IPS-18c (cell line): ENCODE measurements around the gene GPLD1.
"Not testable (repeated sequence)": the region's sequence is repeated elsewhere in the genome, so short reads cannot be mapped to it uniquely, and the experiment has no call there.

ENCODE experiments used
- H3K4me3 ChIP-seq: 2 replicates; pipeline ENCODE4 v1.7.0; 2013; ENCODE audit warnings: low read depth, mild to moderate bottlenecking, low read length, moderate library complexity; ENCODE audit not compliant: insufficient read depth
- H3K9me3 ChIP-seq: one replicate; pipeline ENCODE4 v1.6.1; 2013; ENCODE audit warnings: mild to moderate bottlenecking, low read length, moderate library complexity; ENCODE audit not compliant: control insufficient read depth, insufficient read depth

The GPLD1 gene

DNA sequence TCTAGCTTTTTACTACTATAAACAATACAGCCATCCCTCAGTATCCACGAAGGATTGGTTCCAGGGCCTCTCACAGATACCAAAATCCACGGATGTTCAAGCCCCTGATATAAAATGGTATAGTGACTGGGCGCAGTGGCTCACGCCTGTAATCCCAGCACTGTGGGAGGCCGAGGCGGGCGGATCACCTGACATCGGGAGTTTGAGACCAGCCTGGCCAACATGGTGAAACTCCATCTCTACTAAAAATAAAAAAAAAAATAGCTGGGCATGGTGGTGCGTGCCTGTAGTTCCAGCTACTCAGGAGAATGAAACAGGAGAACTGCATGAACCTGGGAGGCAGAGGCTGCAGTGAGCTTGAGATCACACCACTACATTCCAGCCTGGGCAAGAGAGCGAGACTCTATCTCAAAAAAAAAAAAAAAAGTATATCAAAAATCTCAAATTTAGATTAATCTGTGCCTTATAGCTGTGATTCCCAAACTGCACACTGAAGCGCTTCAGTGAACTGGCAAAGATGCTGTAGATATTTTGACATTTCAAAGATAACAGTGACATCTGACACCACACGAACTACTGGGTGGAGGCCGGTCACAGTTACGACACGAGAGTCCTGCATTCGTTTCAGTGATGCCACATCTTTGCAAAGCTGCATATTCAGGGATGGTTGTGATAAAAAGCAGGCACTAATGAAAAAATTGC is 48.3 kb downstream of the GPLD1 start:
- no peaks in the 10 kb centered on the region for H3K9me3 ChIP-seq
- no peak overlapping the region for H3K4me3 ChIP-seq

DNA sequence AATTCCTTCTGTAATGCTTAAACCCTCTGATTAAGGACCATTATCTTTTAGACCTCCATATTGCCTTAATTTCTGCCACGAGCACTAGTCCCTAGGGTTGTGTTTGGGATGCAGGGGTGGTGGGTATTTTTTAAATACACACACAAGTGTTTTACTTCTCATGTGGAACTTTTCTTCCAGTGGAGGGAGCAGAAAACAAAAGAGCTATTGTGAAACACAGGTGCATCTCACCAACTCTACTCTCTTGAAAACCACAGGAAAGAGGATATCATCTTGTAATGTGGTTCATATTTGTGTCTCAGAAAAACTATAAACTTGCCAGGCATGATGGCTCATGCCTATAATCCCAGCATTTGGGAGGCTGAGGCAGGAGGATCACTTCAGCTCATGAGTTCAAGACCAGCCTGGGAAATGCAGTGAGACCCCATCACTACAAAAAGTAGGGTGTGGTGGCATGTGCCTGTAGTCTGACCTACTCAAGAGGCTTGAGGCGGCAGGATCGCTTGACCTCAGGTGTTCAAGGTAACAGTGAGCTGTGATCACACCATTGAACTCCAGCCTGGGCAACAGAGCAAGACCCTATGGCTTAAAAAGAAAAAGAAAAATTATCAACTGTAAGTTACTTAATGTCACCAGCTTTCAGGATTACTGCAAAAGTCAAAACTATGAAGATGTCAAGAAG is 49.4 kb downstream of the GPLD1 start:
- Histone ChIP-seq H3K4me3 (no peak overlapping the region), H3K9me3 (no peaks in the 10 kb centered on the region)

DNA sequence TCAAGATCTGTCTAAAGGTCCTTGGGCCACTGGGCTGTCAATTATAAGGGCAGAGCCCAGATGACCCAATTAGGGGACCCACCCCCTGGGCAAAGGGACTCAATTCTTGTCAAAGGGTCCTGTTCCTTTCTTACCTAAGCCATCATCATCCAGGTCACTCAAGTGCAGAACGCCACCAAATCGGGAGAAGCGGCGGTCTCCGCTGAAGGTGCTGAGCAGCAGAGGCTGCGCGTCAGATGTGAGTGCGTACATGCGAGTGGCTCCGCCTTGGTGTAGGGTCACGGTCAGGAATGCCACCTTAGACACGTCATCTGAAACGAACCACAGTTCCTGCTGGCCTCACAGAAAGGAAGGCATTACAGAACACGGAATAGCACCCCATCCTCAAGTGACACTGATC is 52.4 kb downstream of the GPLD1 start:
- H3K9me3 ChIP-seq, result no peaks in the 10 kb centered on the region

DNA sequence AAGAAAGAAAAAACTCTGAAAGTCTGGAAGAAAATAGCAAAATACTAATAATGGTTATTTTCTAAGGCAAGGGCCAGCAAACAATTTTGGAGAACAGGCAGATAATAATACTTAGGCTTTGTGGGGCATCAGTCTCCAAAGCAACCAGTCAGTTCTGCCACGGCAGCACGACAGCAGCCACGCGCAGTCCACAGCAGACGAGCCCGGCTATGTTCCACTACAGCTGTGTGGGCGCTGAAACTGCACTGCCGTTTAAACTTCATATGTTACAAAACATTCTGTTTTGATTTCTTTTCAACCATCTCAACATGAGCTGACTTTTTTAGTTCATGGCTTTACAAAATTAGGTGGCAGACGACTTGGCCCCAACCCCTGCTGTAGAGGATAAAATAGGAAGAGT is 56.8 kb downstream of the GPLD1 start:
- no peak overlapping the region for H3K4me3 ChIP-seq
- H3K9me3 ChIP-seq, result no peaks in the 10 kb centered on the region

More for the DNA sequence above, 52.4 kb downstream of the GPLD1 start:
- no peak overlapping the region for H3K4me3 ChIP-seq

DNA sequence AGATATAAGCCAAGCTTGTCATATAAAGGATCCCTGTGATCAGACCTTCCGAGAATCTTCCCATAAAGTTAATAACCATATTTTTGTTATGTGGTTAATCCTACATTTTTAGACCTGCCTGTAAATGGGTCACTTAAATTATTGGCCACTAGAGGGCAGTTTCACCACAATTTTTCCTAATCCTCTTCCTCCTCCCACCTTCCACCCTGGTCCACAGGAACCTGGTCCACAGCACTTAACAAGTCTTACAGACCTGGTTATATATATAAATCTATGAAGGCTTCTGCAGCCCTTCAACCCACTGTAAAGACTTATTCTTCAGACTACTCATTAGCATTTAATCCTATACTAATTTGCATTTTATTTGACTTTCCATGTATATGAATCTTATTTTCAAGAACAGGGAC is 58.3 kb downstream of the GPLD1 start:
- Histone ChIP-seq H3K4me3 (no peak overlapping the region), H3K9me3 (no peaks in the 10 kb centered on the region)

DNA sequence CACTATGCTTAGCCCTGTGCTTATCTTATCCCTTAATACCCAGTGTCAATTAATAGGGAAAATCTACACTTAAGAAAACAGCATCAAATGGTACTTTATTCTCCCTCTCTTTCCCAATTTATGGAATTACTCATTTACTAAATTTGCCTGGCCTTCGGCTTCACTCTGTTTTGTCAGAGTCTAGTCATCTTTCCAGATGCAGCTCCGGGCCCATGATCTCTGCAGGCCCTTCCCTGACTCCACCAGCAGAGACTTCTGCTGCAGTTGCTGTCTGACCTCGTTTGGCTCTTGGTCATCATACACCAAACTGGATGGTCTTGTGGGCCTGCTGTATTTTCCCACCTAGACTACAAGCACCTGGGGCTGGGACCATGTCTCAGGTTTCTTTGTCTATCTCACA is 59.3 kb downstream of the GPLD1 start:
- H3K9me3 ChIP-seq, result no peaks in the 10 kb centered on the region
- no peak overlapping the region for H3K4me3 ChIP-seq

DNA sequence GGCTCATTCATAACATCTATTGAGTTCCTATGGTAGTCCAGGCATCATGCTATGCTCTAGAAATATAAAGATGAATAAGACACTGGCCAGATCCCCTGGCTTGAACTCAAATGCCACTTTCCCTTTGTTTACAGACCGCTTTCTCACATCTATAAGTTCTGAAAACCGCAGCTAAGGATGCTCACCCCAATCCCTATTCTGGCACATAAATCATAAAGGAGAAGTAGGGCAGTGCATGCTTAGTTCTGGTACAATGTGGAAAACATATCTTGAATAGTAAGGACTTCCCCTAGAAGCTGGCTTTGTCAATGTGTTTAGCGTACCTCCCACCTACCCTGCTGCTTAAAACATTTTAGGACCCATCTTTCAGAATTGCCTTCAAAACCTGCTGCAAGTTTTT is 60.2 kb downstream of the GPLD1 start:
- no peaks in the 10 kb centered on the region for H3K9me3 ChIP-seq
- no peak overlapping the region for H3K4me3 ChIP-seq

DNA sequence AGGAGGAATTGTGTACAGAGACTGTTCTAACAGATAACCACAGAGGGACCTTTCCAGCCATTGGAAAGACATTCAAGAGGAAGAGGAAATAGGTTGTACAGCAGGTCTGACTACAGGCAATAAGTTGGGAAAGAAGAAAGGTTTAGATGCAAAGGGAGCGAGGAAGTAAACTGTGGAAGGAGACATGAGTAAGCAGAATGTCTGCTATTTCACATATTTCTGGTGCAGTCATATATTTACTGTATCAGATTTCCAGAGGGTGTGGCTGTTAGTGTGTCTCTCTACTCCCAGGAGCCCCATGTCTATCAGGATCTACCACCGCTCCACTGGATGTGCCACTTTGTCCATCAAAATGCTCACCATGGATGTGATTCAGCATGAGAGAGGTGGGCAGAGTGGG is 60.8 kb downstream of the GPLD1 start:
- H3K9me3 ChIP-seq, result no peaks in the 10 kb centered on the region

DNA sequence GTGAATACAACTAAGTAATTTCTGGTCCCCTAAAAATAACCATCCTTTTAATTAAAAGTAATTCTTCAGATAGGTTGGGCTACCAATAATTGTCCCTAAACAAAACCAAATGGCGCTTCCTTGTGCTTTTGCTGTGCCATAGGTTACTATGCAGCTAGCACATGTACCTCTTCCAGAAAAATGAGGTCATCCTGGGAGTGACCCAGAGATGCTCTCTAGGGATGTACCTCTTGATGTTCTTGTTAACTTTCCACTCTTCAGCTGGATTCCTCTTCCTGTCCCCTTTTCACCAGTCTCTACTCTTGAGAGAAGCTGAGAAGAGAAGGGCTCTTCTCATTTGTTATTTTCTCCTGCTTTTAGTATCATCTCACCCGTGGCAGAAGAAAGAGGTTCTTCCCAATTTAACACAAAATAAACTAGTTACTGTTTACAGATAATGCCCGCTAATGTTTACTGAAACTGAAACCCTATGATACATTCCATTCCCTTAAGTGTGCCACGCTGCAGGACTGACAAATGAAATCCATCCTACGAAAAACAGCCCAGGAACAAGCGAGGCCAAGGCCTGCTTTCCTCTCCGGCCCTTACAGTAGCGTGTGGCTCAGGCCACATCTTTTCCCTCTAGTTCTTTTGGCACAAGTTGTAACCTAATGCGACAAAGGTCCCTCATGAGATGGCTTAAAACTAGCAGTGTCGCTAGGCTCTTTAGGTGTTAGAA is 62.5 kb downstream of the GPLD1 start:
- H3K9me3 ChIP-seq, result no peaks in the 10 kb centered on the region
- no peak overlapping the region for H3K4me3 ChIP-seq

More for the DNA sequence above, 60.8 kb downstream of the GPLD1 start:
- H3K4me3 ChIP-seq, result no peak overlapping the region

DNA sequence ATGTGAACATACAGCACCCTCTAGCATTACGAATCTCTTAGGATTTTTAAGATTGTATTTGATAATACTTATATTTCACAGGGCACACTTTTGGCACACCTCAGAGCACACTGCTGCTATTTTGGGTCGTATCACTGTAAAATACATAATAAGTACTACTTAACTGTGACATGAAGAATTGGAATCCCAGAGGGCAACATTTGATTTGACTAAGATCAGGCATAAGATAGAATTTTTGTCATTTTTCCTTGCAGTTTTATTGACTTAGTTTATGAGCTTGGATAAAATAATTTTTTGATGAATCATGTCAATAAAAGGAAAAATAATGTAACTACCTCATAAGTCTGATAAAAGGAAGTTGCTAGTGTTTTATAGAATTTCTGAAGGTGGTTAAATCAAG is 64.3 kb downstream of the GPLD1 start:
- no peaks in the 10 kb centered on the region for H3K9me3 ChIP-seq
- H3K4me3 ChIP-seq, result no peak overlapping the region

DNA sequence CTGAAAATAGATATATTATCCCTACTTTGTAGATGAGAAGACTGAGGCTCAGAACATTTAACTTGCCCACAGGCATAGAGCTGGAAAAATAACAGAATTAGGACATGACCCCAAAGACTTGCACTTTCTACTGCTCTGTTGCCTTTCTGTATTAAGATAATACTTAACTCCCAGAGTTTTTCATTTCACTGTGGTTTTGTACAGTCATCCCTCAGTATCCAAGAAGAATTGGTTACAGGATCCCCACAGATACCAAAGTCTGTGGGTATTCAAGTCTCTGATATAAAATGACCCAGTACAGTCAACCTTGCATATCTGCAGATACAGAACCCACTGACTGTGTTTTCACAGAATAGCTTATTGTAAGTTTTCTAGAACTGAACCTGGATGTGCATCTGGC is 69.9 kb downstream of the GPLD1 start:
- H3K9me3 ChIP-seq, result no peaks in the 10 kb centered on the region
- no peak overlapping the region for H3K4me3 ChIP-seq

DNA sequence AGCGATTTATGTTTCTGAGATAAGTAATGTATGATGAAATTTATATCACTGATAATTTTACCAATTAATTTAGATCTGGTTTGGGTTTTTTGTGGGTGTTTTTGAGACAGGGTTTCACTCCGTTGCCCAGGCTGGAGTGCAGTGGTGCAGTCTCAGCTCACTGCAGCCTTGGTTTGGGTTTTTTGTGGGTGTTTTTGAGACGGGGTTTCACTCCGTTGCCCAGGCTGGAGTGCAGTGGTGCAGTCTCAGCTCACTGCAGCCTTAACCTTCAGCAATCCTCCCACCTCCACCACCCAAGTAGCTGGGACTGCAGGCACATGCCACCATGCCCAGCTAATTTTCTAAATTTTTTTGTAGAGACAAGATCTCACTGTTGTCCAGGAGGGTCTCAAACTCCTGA is 73.6 kb downstream of the GPLD1 start:
- Histone ChIP-seq H3K4me3 (no peak overlapping the region), H3K9me3 (no peaks in the 10 kb centered on the region)

DNA sequence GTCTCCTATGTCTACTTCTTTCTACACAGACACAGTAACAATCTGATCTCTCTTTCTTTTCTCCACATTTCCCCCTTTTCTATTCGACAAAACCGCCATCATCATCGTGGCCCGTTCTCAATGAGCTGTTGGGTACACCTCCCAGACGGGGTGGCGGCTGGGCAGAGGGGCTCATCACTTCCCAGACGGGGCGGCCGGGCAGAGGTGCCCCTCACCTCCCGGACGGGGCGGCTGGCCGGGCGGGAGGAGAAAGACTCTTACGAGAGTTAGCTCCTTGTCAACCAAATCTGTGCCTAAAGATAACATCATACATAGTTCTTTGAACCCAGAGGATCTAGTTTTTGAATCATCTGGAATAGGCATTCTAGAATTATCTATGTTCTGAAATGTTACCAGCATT is 74.8 kb downstream of the GPLD1 start:
- H3K9me3 ChIP-seq, H3K4me3 ChIP-seq: not testable (repeated sequence)

DNA sequence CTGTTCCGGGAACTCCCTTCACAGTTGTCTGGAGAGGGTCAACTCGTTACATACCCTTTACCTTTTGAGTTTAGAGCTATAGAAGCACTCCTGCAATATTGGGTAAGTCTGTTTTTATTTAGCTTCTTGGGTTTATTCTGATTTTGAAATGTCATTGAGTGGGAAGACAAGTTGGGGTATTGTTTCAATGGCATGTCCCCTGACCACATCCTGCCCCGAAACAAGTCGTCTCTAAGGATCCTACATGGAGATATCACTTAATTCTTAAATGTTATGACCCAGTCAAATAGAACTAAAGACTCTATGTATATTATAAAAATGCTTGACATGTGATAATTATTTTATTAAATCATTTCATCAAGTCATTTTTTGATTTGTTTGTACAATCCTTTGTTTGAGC is 77.1 kb downstream of the GPLD1 start:
- Histone ChIP-seq H3K4me3 (no peak overlapping the region), H3K9me3 (no peaks in the 10 kb centered on the region)

DNA sequence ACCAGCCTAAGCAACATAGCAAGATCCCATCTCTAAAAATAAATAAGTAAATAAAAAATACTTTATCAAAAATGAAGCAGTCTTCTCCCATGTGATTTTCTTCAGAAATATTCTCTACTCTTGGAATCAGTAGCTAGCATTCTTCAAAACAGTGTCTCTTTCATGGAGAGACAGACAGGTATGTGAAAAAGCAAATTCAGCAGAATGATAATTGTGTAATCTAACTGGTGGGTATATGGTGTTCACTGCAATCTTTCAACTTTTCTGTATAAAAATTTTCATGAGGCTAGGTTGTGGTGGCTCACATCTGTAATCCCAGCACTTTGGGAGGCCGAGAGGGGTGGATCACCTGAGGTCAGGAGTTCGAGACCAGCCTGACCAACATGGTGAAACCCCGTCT is 78.8 kb downstream of the GPLD1 start:
- no peaks in the 10 kb centered on the region for H3K9me3 ChIP-seq
- no peak overlapping the region for H3K4me3 ChIP-seq

DNA sequence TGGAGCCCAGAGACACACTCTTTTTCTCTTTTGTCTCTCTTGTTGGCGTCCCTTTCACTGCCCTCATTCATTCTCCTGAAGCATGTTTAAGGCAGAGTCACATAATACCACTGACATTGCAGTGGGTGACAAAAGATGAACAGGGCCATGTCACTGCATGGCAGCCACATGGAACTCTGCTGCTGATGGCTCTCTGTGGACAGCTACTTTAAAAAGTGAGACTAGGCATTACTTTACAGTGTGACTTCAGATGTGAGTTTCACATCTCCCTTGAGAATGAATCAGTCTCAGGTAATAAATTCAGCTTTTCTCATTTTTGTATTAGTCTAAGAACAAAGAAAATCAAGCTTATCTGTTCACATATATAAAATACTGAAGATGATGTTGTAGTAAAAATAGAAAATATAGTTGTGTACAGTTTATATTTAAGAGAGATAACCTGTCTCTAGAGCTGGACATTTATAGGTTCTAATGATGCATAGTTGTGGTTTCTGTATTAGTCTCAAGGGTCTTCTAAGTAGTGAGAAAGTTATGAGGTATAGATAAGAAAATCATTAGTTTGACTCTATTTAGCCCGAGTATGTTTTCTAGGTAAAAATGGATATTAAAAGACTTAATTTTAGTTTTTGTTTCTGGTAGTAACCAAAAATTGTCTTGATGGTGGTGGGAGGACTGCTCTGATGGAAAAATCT is 80.5 kb downstream of the GPLD1 start:
- Histone ChIP-seq H3K4me3 (no peak overlapping the region), H3K9me3 (no peaks in the 10 kb centered on the region)

DNA sequence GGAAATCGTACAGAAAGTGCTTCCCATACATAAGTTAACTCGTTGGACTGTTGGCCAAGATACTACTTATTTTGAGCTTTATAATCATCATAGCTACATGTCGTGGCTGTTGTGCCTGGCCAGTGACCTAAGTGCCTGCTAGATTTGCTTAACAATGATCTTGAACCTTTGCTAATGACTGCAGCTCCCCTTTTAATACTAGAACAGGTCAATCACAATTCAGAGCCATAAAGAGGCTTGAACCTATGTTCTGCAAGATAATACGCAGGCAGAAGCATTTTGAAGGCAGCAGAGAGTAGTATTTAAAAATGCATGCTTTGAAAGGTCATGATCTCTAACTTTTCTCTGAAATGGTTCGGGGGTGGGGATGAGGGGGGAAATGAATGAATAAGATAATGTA is 84.1 kb downstream of the GPLD1 start:
- Histone ChIP-seq H3K4me3 (peak overlapping the region; percentile 25; the same call in 1 of the 2 replicates), H3K9me3 (no peaks in the 10 kb centered on the region)

DNA sequence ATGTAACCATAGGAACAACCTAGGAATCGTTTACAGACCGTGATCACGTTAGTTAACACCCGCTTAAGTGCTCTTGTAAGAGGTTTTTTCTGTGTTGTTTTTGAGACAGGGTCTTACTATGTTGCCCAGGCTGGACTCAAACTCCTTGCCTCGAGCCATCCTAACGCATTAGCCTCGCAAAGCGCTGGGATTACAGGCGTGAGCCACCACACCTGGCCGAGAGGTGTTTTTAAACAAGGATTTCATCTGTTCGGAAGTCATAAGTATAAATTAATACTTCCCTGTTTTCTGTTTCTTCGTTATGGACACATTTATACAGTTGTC is 85.9 kb downstream of the GPLD1 start:
- no peaks in the 10 kb centered on the region for H3K9me3 ChIP-seq
- peak overlapping the region; percentile 92 for H3K4me3 ChIP-seq
